Medulla oblongata (tissue), 1 donor: Measurements from ENCODE around the gene AGBL1.
"Not testable (repeated sequence)": the region's sequence is repeated elsewhere in the genome, so short reads cannot be mapped to it uniquely, and the experiment has no call there.

ENCODE experiments used
- DNase-seq: peaks from one replicate; pipeline ENCODE4 v3.0.0-alpha.2; 2015; ENCODE audit errors: extremely low spot score

AGBL1 gene

GRCh38 chr15:86932456-86932855, 852.8 kb downstream of the AGBL1 start:
- DNase-seq = no peak

GRCh38 chr15:86935841-86936240, 856.2 kb downstream of the AGBL1 start:
- peak; percentile 43 for DNase-seq

GRCh38 chr15:86942285-86942684, 862.6 kb downstream of the AGBL1 start:
- DNase-seq = no peak

- DNase-seq = no peak
Measured at GRCh38 chr15:86948719-86949118, 869.0 kb downstream of the AGBL1 start.

- DNase-seq = no peak
Measured at GRCh38 chr15:86959254-86959653, 879.6 kb downstream of the AGBL1 start.

- no peak for DNase-seq
Measured at GRCh38 chr15:86961669-86962068, 882.0 kb downstream of the AGBL1 start.

GRCh38 chr15:86964271-86964670, 884.6 kb downstream of the AGBL1 start:
- DNase-seq = no peak

- DNase-seq = no peak
Measured at GRCh38 chr15:86968244-86968643, 888.6 kb downstream of the AGBL1 start.

GRCh38 chr15:86969364-86969763, 889.7 kb downstream of the AGBL1 start:
- no peak for DNase-seq

GRCh38 chr15:86973284-86973844, 893.7 kb downstream of the AGBL1 start:
- DNase-seq = no peak

GRCh38 chr15:86988033-86988432, 908.4 kb downstream of the AGBL1 start:
- no peak for DNase-seq

- no peak for DNase-seq
Measured at GRCh38 chr15:87021751-87022150, 942.1 kb downstream of the AGBL1 start.

- peak; percentile 5 for DNase-seq
Measured at GRCh38 chr15:87031540-87032230, 952.0 kb downstream of the AGBL1 start.

- DNase-seq = no peak
Measured at GRCh38 chr15:87032295-87032694, 952.6 kb downstream of the AGBL1 start.

GRCh38 chr15:87033056-87033455, 953.4 kb downstream of the AGBL1 start:
- DNase-seq = peak; percentile 17

- DNase-seq = no peak
Measured at GRCh38 chr15:87034886-87035285, 955.2 kb downstream of the AGBL1 start.

GRCh38 chr15:87038404-87038803, 958.7 kb downstream of the AGBL1 start:
- no peak for DNase-seq

- DNase-seq = not testable (repeated sequence)
Measured at GRCh38 chr15:87042619-87043018, 962.9 kb downstream of the AGBL1 start.

GRCh38 chr15:87045746-87046145, 966.1 kb downstream of the AGBL1 start:
- DNase-seq = no peak

GRCh38 chr15:87047203-87047965, 967.7 kb downstream of the AGBL1 start:
- no peak for DNase-seq
